Karpas-422 (cell line): Measurements from ENCODE around the gene GAB2. TPM values are rescaled to one million over a fixed set of nuclear protein-coding genes. Genes with fewer than 3 reads are reported as not detected.

ENCODE experiments used
- DNase-seq: peaks from one replicate; pipeline ENCODE4 v3.0.0-alpha.2; 2015
- H2AFZ ChIP-seq: fragments of 200-600 bp; sonication (generic); 2 replicates; pipeline ENCODE4 v1.6.1; 2014; ENCODE audit warnings: antibody characterized with exemption, low read length, mixed read lengths
- H3K27ac ChIP-seq: fragments of 200-600 bp; sonication (generic); 2 replicates; pipeline ENCODE4 v1.5.1; 2014; ENCODE audit warnings: mild to moderate bottlenecking, low read length, moderate library complexity
- H3K27me3 ChIP-seq: fragments of 200-600 bp; sonication (generic); 2 replicates; pipeline ENCODE4 v1.6.1; 2014; ENCODE audit warnings: low read length, mixed read lengths
- H3K36me3 ChIP-seq: fragments of 200-600 bp; sonication (generic); 2 replicates; pipeline ENCODE4 v1.6.1; 2014; ENCODE audit warnings: low read length, mixed read lengths; ENCODE audit not compliant: insufficient read depth
- H3K4me1 ChIP-seq: fragments of 200-600 bp; sonication (generic); 2 replicates; pipeline ENCODE4 v1.6.1; 2014; ENCODE audit warnings: mild to moderate bottlenecking, low read length, mixed read lengths
- H3K4me2 ChIP-seq: fragments of 200-600 bp; sonication (generic); 2 replicates; pipeline ENCODE4 v1.6.1; 2014; ENCODE audit warnings: low read length, low read depth, mild to moderate bottlenecking; ENCODE audit not compliant: poor library complexity, severe bottlenecking
- H3K4me3 ChIP-seq: fragments of 200-600 bp; sonication (generic); 2 replicates; pipeline ENCODE4 v1.5.1; 2014; ENCODE audit warnings: mild to moderate bottlenecking, antibody characterized with exemption, low read length, mixed read lengths
- H3K79me2 ChIP-seq: fragments of 200-600 bp; sonication (generic); 2 replicates; pipeline ENCODE4 v1.6.1; 2014; ENCODE audit warnings: mild to moderate bottlenecking, low read length, mixed read lengths
- H3K9ac ChIP-seq: fragments of 200-600 bp; sonication (generic); 2 replicates; pipeline ENCODE4 v1.6.0; 2014; ENCODE audit warnings: low read length
- H3K9me2 ChIP-seq: fragments of 200-600 bp; sonication (generic), shearing (Covaris generic); replicated peaks from 2 replicates; pipeline ENCODE4 v1.6.0; 2014; ENCODE audit warnings: mild to moderate bottlenecking, low read length, moderate library complexity; ENCODE audit not compliant: insufficient read depth
- H3K9me3 ChIP-seq: fragments of 300-700, 200-600 bp; sonication (generic); 2 replicates; pipeline ENCODE4 v1.6.1; 2014; ENCODE audit warnings: low read length, mixed read lengths
- H4K20me1 ChIP-seq: fragments of 200-600 bp; sonication (generic); 2 replicates; pipeline ENCODE4 v1.6.1; 2014; ENCODE audit warnings: mild to moderate bottlenecking, antibody characterized with exemption, low read length, low read depth; ENCODE audit not compliant: insufficient read depth
- total RNA-seq: library from RNA; depleted of rRNA; stranded (reverse); fragments of >200 nt; shearing (Covaris generic); gene quantifications from 2 replicates; pipeline ENCODE4 v1.2.3, GENCODE V29; 2014; ENCODE audit warnings: low replicate concordance

Gene GAB2
- total RNA-seq, 1 experiment from 2014 or later: 2.7 TPM

DNA sequence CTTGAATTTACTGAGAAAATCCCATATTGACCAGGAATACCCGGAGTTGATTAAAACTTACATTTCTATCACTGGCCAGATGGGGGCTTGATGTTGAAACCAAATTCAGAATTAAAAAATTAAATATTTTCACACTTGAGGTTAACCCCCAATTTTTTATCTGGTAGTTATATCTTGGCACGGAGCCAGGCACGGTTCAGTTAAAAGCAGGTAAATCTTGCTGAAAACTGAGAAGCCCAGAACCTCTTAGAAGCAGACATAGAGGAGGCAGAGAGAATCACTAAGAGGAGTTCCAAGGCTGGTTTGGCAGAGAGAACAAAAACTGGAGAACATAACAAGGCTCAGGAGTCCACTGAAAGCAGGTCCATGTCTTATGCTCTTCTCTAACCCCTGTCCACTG is 151.2 kb downstream of the GAB2 start:
- no peak overlapping the region for H3K27ac ChIP-seq
- no peak overlapping the region for H3K4me3 ChIP-seq
- no peak overlapping the region for H2AFZ ChIP-seq
- DNase-seq: no peak
- H3K36me3 ChIP-seq: no peaks in the 10 kb centered on the region
- no peaks in the 10 kb centered on the region for H4K20me1 ChIP-seq
- no peaks in the 10 kb centered on the region for H3K9me3 ChIP-seq
- no peak overlapping the region for H3K9ac ChIP-seq
- no peaks in the 10 kb centered on the region for H3K27me3 ChIP-seq
- no peaks in the 10 kb centered on the region for H3K4me1 ChIP-seq
- H3K9me2 ChIP-seq: no peaks in the 10 kb centered on the region
- no peak overlapping the region for H3K4me2 ChIP-seq
- H3K79me2 ChIP-seq: no peaks in the 10 kb centered on the region

DNA sequence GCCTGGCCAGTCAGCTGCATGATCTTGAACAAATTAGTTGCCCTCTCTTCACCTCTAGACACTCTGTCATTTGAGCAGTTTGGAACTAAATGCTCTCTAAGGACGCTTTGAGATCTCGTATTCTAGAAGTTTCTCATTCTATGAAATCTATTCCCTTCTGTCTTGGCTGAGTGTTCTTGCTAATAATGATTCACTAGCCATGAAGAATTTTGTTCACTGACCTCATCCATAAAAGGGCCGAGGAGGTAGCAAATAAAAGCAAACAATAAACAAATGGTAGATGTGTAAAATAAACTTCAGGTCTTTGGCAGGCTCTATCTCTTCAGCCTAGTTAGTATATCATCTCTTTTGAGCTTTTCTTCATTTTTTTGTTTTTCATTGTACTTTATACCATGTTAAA is 152.3 kb downstream of the GAB2 start:
- no peak for DNase-seq
- Histone ChIP-seq H3K36me3 (no peaks in the 10 kb centered on the region), H3K27me3 (no peaks in the 10 kb centered on the region), H3K9ac (no peak overlapping the region), H3K9me3 (no peaks in the 10 kb centered on the region), H3K79me2 (no peaks in the 10 kb centered on the region), H3K4me2 (no peak overlapping the region), H3K9me2 (no peaks in the 10 kb centered on the region), H4K20me1 (no peaks in the 10 kb centered on the region), H3K4me3 (no peak overlapping the region), H3K4me1 (no peaks in the 10 kb centered on the region), H3K27ac (no peak overlapping the region), H2AFZ (no peak overlapping the region)

DNA sequence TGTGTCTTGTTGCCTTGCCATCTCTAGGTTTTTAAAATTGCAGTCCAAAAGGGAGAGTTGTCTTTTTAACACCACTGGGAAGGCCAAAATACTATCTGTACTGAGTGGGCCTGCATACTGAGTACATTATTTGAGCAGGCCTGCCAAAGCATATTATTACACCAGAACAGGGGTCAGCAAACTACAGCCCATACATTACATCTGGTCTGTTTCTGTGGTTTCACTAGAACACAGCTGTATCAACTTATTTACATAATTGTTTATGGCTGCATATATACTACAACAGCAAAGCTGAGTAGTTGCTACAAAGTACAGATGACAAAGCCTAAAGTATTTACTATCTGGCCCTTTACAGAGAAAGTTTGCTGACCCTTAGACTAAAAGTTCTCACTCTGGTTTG is 154.9 kb downstream of the GAB2 start:
- Histone ChIP-seq H3K27me3 (no peaks in the 10 kb centered on the region), H3K9me3 (no peaks in the 10 kb centered on the region), H3K27ac (no peak overlapping the region), H3K79me2 (no peaks in the 10 kb centered on the region), H3K4me3 (no peak overlapping the region), H2AFZ (no peak overlapping the region), H3K9ac (no peak overlapping the region), H3K36me3 (no peaks in the 10 kb centered on the region), H3K4me2 (no peak overlapping the region), H3K9me2 (no peaks in the 10 kb centered on the region), H3K4me1 (no peaks in the 10 kb centered on the region), H4K20me1 (no peaks in the 10 kb centered on the region)
- no peak for DNase-seq

DNA sequence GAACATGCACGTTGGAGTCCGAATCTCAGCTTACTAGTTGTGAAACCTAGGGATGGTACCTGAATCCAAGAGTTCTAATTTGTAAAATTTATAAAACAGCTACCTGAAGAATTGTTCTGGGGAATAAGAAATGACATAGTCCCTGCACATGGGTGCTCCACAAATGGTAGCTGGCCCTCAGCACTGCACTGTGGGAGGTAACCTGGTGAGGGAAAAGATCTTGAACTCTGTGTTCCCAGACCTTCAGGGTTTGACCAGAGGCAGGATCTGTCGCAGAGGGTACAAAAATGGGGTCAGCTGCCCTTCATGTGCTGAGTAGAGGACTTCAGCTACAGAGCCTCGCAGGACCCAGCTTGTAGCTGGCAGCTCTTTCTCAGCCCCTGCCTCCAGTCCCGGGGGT is 155.4 kb downstream of the GAB2 start:
- no peak overlapping the region for H3K27ac ChIP-seq
- H3K4me1 ChIP-seq: no peaks in the 10 kb centered on the region
- no peak overlapping the region for H2AFZ ChIP-seq
- H3K9me3 ChIP-seq: no peaks in the 10 kb centered on the region
- H3K36me3 ChIP-seq: no peaks in the 10 kb centered on the region
- no peak overlapping the region for H3K4me3 ChIP-seq
- no peak overlapping the region for H3K9ac ChIP-seq
- no peaks in the 10 kb centered on the region for H4K20me1 ChIP-seq
- no peak for DNase-seq
- no peaks in the 10 kb centered on the region for H3K79me2 ChIP-seq
- H3K9me2 ChIP-seq: no peaks in the 10 kb centered on the region
- no peak overlapping the region for H3K4me2 ChIP-seq
- H3K27me3 ChIP-seq: no peaks in the 10 kb centered on the region

DNA sequence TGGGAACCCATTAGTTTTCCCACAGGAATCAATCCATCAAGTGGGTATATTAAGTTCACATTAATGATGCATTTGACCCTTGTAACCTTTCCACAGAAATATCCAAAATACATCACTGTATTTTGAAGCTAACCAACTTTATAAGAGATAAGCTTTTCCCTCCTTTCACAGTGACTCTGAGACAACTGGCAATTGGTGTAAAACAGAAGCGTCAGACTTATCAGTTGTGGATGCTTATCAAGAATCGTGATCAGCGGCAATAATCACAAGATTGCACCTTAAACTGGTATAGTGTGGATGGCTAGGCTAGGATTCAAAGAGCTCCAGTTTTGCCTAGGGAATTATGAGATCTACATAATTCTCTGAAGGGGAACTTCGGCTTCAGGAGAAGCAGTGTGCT is 155.8 kb downstream of the GAB2 start:
- H3K27ac ChIP-seq: no peak overlapping the region
- H3K36me3 ChIP-seq: no peaks in the 10 kb centered on the region
- no peaks in the 10 kb centered on the region for H3K4me1 ChIP-seq
- H3K4me3 ChIP-seq: no peak overlapping the region
- no peaks in the 10 kb centered on the region for H4K20me1 ChIP-seq
- no peaks in the 10 kb centered on the region for H3K79me2 ChIP-seq
- no peak overlapping the region for H3K4me2 ChIP-seq
- no peaks in the 10 kb centered on the region for H3K9me3 ChIP-seq
- no peak overlapping the region for H3K9ac ChIP-seq
- H3K9me2 ChIP-seq: no peaks in the 10 kb centered on the region
- DNase-seq: no peak
- H3K27me3 ChIP-seq: no peaks in the 10 kb centered on the region
- H2AFZ ChIP-seq: no peak overlapping the region

DNA sequence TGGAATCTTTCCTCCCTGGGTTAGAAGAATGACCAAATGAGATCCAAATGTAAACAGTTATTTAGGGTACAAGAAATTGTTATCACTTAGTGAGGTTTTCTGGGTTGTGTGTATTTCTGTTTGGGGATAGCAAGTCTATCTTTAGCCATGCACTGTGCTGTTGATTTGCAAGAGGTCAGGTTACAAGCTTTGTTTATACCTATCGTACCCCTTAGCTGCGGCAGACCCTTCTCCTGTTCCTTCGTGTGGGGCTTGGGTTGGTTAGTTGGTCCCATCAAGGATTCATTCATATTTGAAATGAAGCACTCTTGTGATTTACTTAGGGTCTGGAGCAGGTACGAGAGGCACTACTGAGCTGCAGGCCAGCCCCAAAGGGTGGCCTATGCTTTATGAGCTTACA is 156.3 kb downstream of the GAB2 start:
- H2AFZ ChIP-seq: no peak overlapping the region
- H3K4me1 ChIP-seq: no peaks in the 10 kb centered on the region
- H3K9me3 ChIP-seq: no peaks in the 10 kb centered on the region
- no peaks in the 10 kb centered on the region for H3K79me2 ChIP-seq
- no peaks in the 10 kb centered on the region for H3K27me3 ChIP-seq
- H4K20me1 ChIP-seq: no peaks in the 10 kb centered on the region
- DNase-seq: no peak
- no peak overlapping the region for H3K9ac ChIP-seq
- H3K4me2 ChIP-seq: no peak overlapping the region
- no peaks in the 10 kb centered on the region for H3K9me2 ChIP-seq
- H3K4me3 ChIP-seq: no peak overlapping the region
- H3K36me3 ChIP-seq: no peaks in the 10 kb centered on the region
- H3K27ac ChIP-seq: no peak overlapping the region

DNA sequence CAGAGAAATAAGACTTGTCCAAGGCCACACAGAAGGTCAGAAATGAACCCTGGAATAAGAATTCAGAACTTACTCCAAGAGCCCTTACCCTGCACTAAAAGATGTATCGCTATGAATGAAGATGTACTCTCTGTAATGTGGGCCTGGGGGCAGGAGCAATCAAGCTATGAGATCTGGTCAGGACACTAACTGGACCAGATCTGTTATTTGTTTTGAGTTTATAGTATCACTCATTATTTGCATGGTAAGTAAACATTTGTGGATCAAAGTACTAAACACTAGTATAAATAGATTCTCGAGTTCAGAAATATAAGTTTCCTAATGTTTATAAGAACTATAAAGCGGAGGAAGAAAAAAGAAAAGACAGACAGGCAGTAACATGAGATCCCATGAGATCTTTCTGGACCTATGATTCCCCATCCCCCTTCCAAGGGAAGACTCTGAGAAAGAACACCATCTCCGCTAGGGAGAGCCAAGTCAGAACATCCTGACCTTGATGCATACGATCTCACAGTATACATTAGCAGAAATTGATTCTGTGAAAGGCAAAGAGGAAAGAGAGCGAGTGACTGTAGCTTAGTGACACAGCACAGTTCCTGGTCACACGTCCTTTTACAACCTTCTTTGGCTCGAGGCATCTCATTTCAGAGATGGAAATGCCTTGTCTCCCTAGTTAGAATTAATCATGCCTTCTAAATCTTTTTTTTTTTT is 157.7 kb downstream of the GAB2 start:
- H3K9me3 ChIP-seq: no peaks in the 10 kb centered on the region
- H3K4me3 ChIP-seq: no peak overlapping the region
- H2AFZ ChIP-seq: no peak overlapping the region
- H3K4me2 ChIP-seq: no peak overlapping the region
- no peaks in the 10 kb centered on the region for H3K4me1 ChIP-seq
- H3K36me3 ChIP-seq: no peaks in the 10 kb centered on the region
- no peaks in the 10 kb centered on the region for H3K79me2 ChIP-seq
- no peak overlapping the region for H3K9ac ChIP-seq
- H4K20me1 ChIP-seq: no peaks in the 10 kb centered on the region
- DNase-seq: no peak
- no peaks in the 10 kb centered on the region for H3K9me2 ChIP-seq
- H3K27me3 ChIP-seq: no peaks in the 10 kb centered on the region
- no peak overlapping the region for H3K27ac ChIP-seq

DNA sequence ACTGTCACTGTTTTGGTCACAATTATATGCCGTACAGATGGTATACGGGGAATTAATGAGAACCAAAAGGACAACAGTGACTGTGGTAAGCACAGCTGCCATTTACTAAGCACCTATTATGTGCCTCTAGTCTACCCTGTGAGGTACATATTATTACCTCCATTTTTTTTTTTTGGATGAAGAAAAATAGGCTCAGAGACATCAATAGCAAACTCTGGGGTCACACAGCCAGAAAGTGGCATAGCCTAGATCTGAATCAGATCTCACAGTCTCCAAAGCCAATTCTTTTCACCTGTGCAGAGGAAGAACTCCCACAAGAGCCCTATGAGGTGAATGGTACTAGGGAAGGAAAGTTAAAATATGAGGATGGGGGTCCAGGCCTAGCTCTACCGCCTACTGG is 160.0 kb downstream of the GAB2 start:
- Histone ChIP-seq H2AFZ (no peak overlapping the region), H3K9me2 (no peaks in the 10 kb centered on the region), H3K9ac (no peak overlapping the region), H3K4me2 (no peak overlapping the region), H3K27ac (no peak overlapping the region), H4K20me1 (no peaks in the 10 kb centered on the region), H3K27me3 (no peaks in the 10 kb centered on the region), H3K4me1 (no peaks in the 10 kb centered on the region), H3K79me2 (no peaks in the 10 kb centered on the region), H3K4me3 (no peak overlapping the region), H3K36me3 (no peaks in the 10 kb centered on the region), H3K9me3 (no peaks in the 10 kb centered on the region)
- DNase-seq: no peak

DNA sequence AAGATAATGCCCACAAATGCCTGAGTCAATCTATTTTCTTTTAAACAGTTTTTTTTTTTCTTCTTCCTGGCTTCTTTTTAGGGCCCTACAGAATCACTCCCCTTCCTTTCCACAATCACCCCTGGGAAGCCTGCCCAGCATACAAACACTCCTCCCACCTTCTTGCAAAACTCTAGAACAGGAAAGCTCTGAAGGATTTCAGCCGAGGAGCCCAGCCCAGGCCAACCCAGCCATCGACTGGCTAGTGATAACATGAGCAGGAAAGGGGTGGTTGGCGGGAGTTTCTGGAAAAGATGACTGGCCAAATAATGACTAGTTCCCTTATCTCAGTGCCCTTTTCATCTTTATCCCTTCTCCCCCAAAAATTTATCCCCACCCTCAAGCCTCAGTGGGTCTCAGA is 160.7 kb downstream of the GAB2 start:
- no peaks in the 10 kb centered on the region for H4K20me1 ChIP-seq
- H3K4me1 ChIP-seq: no peaks in the 10 kb centered on the region
- H3K9ac ChIP-seq: no peak overlapping the region
- H3K9me3 ChIP-seq: no peaks in the 10 kb centered on the region
- H3K27me3 ChIP-seq: no peaks in the 10 kb centered on the region
- no peaks in the 10 kb centered on the region for H3K9me2 ChIP-seq
- no peaks in the 10 kb centered on the region for H3K79me2 ChIP-seq
- H3K4me3 ChIP-seq: no peak overlapping the region
- no peak overlapping the region for H3K4me2 ChIP-seq
- DNase-seq: no peak
- H3K36me3 ChIP-seq: no peaks in the 10 kb centered on the region
- no peak overlapping the region for H2AFZ ChIP-seq
- no peak overlapping the region for H3K27ac ChIP-seq
